Measurements from ENCODE around the gene GADD45B.

GADD45B gene

GRCh38 chr19:2507109-2507508 is 31.2 kb downstream of the GADD45B start:
- Histone ChIP-seq H3K27ac (peak overlapping the region in 9 of 11 experiments; percentile 31 to 61 (median 47); a peak in 13 of 22 replicates), H4K20me1 (peaks cover 0 to 13% (median 0%) of the 10 kb centered on the region in 11 experiments; a peak in 6 of 22 replicates), H3K4me1 (peaks cover 39 to 49% (median 46%) of the 10 kb centered on the region in 10 experiments), H3K4me3 (no peak overlapping the region; a peak in 1 of 20 replicates), H3K27me3 (peaks cover 0 to 10% (median 0%) of the 10 kb centered on the region in 11 experiments; a peak in 7 of 22 replicates), H3K9me3 (replicated peaks in 1 of 11) (no peaks in the 10 kb centered on the region), H3K36me3 (no peaks in the 10 kb centered on the region), H3K4me2 (peak overlapping the region; percentile 29 to 74 (median 63)), H3K9ac (peak overlapping the region in 6 of 11 experiments; percentile 3 to 39 (median 18); a peak in 7 of 22 replicates)
- TF ChIP-seq Cebpa-rat (IDR thresholded peaks at IDR 0.05) = peak in 3 of 11 experiments; percentile 47 to 73 (median 54); a peak in 3 of 22 replicates

- Histone ChIP-seq H3K9me3 (replicated peaks in 1 of 11) (no peaks in the 10 kb centered on the region), H3K27ac (no peak overlapping the region), H3K4me1 (peaks cover 33 to 53% (median 48%) of the 10 kb centered on the region in 10 experiments)
Observed at GRCh38 chr19:2509096-2509495, 33.2 kb downstream of the GADD45B start.

GRCh38 chr19:2511570-2511969 is 35.6 kb downstream of the GADD45B start:
- no peak for TF ChIP-seq Cebpa-rat (IDR thresholded peaks at IDR 0.05)
- H4K20me1 ChIP-seq = peaks cover 0 to 33% (median under 1%) of the 10 kb centered on the region in 11 experiments; a peak in 7 of 22 replicates
- peak overlapping the region in 8 of 11 experiments; percentile 8 to 62 (median 42); a peak in 14 of 22 replicates for H3K9ac ChIP-seq
- H3K27me3 ChIP-seq = peaks cover 0 to 17% (median 0%) of the 10 kb centered on the region in 11 experiments; a peak in 7 of 22 replicates
- H3K9me3 ChIP-seq (replicated peaks in 1 of 11) = no peaks in the 10 kb centered on the region
- peak overlapping the region in 3 of 10 experiments; percentile 16 to 24 (median 16); a peak in 3 of 20 replicates for H3K4me3 ChIP-seq
- H3K4me2 ChIP-seq = peak overlapping the region; percentile 67 to 94 (median 81)
- peaks cover 30 to 46% (median 42%) of the 10 kb centered on the region in 10 experiments for H3K4me1 ChIP-seq
- H3K36me3 ChIP-seq = peaks cover 0 to 28% (median 7%) of the 10 kb centered on the region in 11 experiments; a peak in 9 of 22 replicates
- peak overlapping the region in 3 of 11 experiments; percentile 26 to 47 (median 29); a peak in 1 of 22 replicates for H3K27ac ChIP-seq

More at GRCh38 chr19:2509096-2509495, 33.2 kb downstream of the GADD45B start:
- TF ChIP-seq Cebpa-rat (IDR thresholded peaks at IDR 0.05) = no peak
- Histone ChIP-seq H3K4me3 (no peak overlapping the region), H3K4me2 (no peak overlapping the region), H4K20me1 (peaks cover 0 to 25% (median 0%) of the 10 kb centered on the region in 11 experiments; a peak in 6 of 22 replicates), H3K27me3 (peaks cover 0 to 17% (median 0%) of the 10 kb centered on the region in 11 experiments; a peak in 7 of 22 replicates), H3K9ac (no peak overlapping the region), H3K36me3 (peaks cover 0 to 13% (median 0%) of the 10 kb centered on the region in 11 experiments; a peak in 5 of 22 replicates)

- Histone ChIP-seq H3K9me3 (replicated peaks in 1 of 11) (no peaks in the 10 kb centered on the region), H3K9ac (peak overlapping the region in 8 of 11 experiments; percentile 8 to 62 (median 42); a peak in 15 of 22 replicates), H4K20me1 (peaks cover 0 to 37% (median 3%) of the 10 kb centered on the region in 11 experiments; a peak in 7 of 22 replicates), H3K27me3 (peaks cover 0 to 17% (median 0%) of the 10 kb centered on the region in 11 experiments; a peak in 7 of 22 replicates), H3K36me3 (peaks cover 0 to 28% (median 7%) of the 10 kb centered on the region in 11 experiments; a peak in 9 of 22 replicates), H3K4me1 (peaks cover 26 to 42% (median 38%) of the 10 kb centered on the region in 10 experiments), H3K4me2 (peak overlapping the region; percentile 67 to 94 (median 81)), H3K4me3 (peak overlapping the region in 3 of 10 experiments; percentile 16 to 24 (median 16); a peak in 3 of 20 replicates), H3K27ac (peak overlapping the region in 3 of 11 experiments; percentile 26 to 47 (median 29); a peak in 1 of 22 replicates)
- TF ChIP-seq Cebpa-rat (IDR thresholded peaks at IDR 0.05) = no peak
Observed at GRCh38 chr19:2511991-2512390, 36.1 kb downstream of the GADD45B start.

GRCh38 chr19:2512523-2513431 is 36.9 kb downstream of the GADD45B start:
- no peak overlapping the region for H3K4me3 ChIP-seq
- peak overlapping the region; percentile 67 to 94 (median 81); a peak in 19 of 22 replicates for H3K4me2 ChIP-seq
- peaks cover 20 to 38% (median 34%) of the 10 kb centered on the region in 10 experiments for H3K4me1 ChIP-seq
- peaks cover 0 to 28% (median 7%) of the 10 kb centered on the region in 11 experiments; a peak in 9 of 22 replicates for H3K36me3 ChIP-seq
- H3K27me3 ChIP-seq = peaks cover 0 to 17% (median 0%) of the 10 kb centered on the region in 11 experiments; a peak in 7 of 22 replicates
- peaks cover 0 to 42% (median 3%) of the 10 kb centered on the region in 11 experiments; a peak in 7 of 22 replicates for H4K20me1 ChIP-seq
- no peaks in the 10 kb centered on the region for H3K9me3 ChIP-seq (replicated peaks in 1 of 11)
- peak overlapping the region in 5 of 11 experiments; percentile 34 to 62 (median 44); a peak in 7 of 22 replicates for H3K9ac ChIP-seq
- no peak for TF ChIP-seq Cebpa-rat (IDR thresholded peaks at IDR 0.05)
- H3K27ac ChIP-seq = no peak overlapping the region

- peaks cover 0 to 34% (median 7%) of the 10 kb centered on the region in 11 experiments; a peak in 9 of 22 replicates for H3K36me3 ChIP-seq
- no peaks in the 10 kb centered on the region for H3K9me3 ChIP-seq (replicated peaks in 1 of 11)
- H3K4me1 ChIP-seq = peaks cover 22 to 45% (median 39%) of the 10 kb centered on the region in 10 experiments
- no peak overlapping the region for H3K4me2 ChIP-seq
- H3K27me3 ChIP-seq = peaks cover 0 to 24% (median 0%) of the 10 kb centered on the region in 11 experiments; a peak in 7 of 22 replicates
- peaks cover 0 to 57% (median 3%) of the 10 kb centered on the region in 11 experiments; a peak in 7 of 22 replicates for H4K20me1 ChIP-seq
- no peak overlapping the region for H3K4me3 ChIP-seq
- H3K27ac ChIP-seq = no peak overlapping the region
- H3K9ac ChIP-seq = no peak overlapping the region
- no peak for TF ChIP-seq Cebpa-rat (IDR thresholded peaks at IDR 0.05)
Observed at GRCh38 chr19:2514981-2515518, 39.1 kb downstream of the GADD45B start.

- no peak overlapping the region for H3K9ac ChIP-seq
- H3K9me3 ChIP-seq (replicated peaks in 1 of 11) = no peaks in the 10 kb centered on the region
- H3K27ac ChIP-seq = no peak overlapping the region
- no peak overlapping the region for H3K4me2 ChIP-seq
- H3K36me3 ChIP-seq = peaks cover 0 to 41% (median 15%) of the 10 kb centered on the region in 11 experiments; a peak in 12 of 22 replicates
- H3K4me1 ChIP-seq = peaks cover 16 to 34% (median 29%) of the 10 kb centered on the region in 10 experiments
- no peak overlapping the region for H3K4me3 ChIP-seq
- peaks cover 0 to 58% (median 7%) of the 10 kb centered on the region in 11 experiments; a peak in 7 of 22 replicates for H4K20me1 ChIP-seq
- TF ChIP-seq Cebpa-rat (IDR thresholded peaks at IDR 0.05) = no peak
- H3K27me3 ChIP-seq = peaks cover 0 to 17% (median 0%) of the 10 kb centered on the region in 11 experiments; a peak in 7 of 22 replicates
Observed at GRCh38 chr19:2516727-2517126, 40.8 kb downstream of the GADD45B start.
